Measurements from ENCODE around the gene AFG3L2. TPM values are rescaled to one million over a fixed set of nuclear protein-coding genes. Genes with fewer than 3 reads are reported as not detected.
A peak's percentile ranks its signal among the peaks of the same experiment; 100 is the strongest.

Gene AFG3L2
- total and polyA plus RNA-seq, 2 of the 13 experiments (the other 11 are each of a cell fraction or from before 2014, with no cell fraction given) = 28.6 to 86.9 TPM

DNA sequence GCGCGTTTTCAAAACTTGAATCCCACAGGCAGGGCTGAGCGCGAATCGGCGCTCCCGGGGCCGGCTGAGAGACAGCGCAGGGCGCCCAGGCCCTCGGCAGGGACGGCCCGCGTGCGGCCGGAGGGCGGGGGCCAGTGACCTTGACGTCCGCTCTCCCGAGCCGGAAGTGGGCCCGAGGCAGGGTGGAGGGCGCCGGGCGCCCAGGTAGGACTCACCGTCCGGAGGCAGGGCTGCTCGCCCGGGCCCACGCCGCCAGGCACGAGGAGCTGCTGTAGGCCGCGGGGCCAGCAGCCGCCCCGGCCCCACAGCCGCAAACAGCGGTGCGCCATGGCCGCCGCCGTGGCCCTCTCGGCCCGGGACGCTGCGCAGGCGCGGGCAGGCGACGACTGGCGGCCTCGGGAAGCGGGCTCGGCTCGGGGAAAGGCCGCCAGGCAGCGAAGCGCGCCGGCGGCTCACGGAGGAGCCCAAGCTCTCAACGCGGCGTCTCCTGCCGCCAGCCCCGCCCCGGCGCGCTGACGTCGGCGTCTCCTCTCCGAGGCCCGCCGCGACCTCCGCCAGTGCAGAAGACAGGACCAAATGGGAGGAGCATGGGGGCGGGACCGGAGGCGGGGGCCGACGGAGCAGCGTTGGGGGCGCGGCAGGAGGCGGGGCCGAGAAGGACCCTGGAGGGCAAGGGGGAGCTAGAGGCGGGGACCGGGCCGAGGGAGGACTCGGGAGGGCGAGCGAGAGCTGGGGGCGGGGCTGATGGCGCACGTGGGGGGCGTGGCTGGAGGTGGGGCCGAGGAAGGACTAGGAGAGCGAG, at the start of gene AFG3L2 (continued):
- TF ChIP-seq, protein P1, sequence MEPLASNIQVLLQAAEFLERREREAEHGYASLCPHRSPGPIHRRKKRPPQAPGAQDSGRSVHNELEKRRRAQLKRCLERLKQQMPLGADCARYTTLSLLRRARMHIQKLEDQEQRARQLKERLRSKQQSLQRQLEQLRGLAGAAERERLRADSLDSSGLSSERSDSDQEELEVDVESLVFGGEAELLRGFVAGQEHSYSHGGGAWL (CRISPR knock-in tag; IDR thresholded peaks at IDR 0.05) = peak; percentile 56; the same call in 1 of the 2 replicates
- peak; percentile 65; the same call in 1 of the 2 replicates for TF ChIP-seq ZNF670 (CRISPR knock-in tag; IDR thresholded peaks at IDR 0.05; ENCODE audit: borderline replicate concordance)
- no peak for TF ChIP-seq ZNF530 (CRISPR knock-in tag; IDR thresholded peaks at IDR 0.05; ENCODE audit: low read depth)
- peak; percentile 72; the same call in 1 of the 2 replicates for TF ChIP-seq SP1 (IDR thresholded peaks at IDR 0.05)
- TF ChIP-seq SP1 (CRISPR knock-in tag; IDR thresholded peaks at IDR 0.05) = peak; percentile 80
- no peak for TF ChIP-seq ZFP36L2 (CRISPR knock-in tag; IDR thresholded peaks at IDR 0.05)
- TF ChIP-seq SMYD3 (CRISPR knock-in tag; IDR thresholded peaks at IDR 0.05) = 0 out of 2 replicates have a peak, but pooled peaks have one; percentile 50
- peak; percentile 47; the same call in 1 of the 2 replicates for TF ChIP-seq CENPT (CRISPR knock-in tag; IDR thresholded peaks at IDR 0.05; ENCODE audit: low read depth)
- TF ChIP-seq KMT2A (CRISPR knock-in tag; IDR thresholded peaks at IDR 0.05) = peak; percentile 54; the same call in 1 of the 2 replicates
- TF ChIP-seq, protein P2, sequence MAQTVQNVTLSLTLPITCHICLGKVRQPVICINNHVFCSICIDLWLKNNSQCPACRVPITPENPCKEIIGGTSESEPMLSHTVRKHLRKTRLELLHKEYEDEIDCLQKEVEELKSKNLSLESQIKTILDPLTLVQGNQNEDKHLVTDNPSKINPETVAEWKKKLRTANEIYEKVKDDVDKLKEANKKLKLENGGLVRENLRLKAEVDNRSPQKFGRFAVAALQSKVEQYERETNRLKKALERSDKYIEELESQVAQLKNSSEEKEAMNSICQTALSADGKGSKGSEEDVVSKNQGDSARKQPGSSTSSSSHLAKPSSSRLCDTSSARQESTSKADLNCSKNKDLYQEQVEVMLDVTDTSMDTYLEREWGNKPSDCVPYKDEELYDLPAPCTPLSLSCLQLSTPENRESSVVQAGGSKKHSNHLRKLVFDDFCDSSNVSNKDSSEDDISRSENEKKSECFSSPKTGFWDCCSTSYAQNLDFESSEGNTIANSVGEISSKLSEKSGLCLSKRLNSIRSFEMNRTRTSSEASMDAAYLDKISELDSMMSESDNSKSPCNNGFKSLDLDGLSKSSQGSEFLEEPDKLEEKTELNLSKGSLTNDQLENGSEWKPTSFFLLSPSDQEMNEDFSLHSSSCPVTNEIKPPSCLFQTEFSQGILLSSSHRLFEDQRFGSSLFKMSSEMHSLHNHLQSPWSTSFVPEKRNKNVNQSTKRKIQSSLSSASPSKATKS (CRISPR knock-in tag; IDR thresholded peaks at IDR 0.05) = no peak; the same call in 1 of the 2 replicates
- peak; percentile 95 for TF ChIP-seq SP4 (CRISPR knock-in tag; IDR thresholded peaks at IDR 0.05)
- TF ChIP-seq SUZ12 (IDR thresholded peaks at IDR 0.05; ENCODE audit: low read depth, low read length) = no peak
- TF ChIP-seq GABPA (IDR thresholded peaks at IDR 0.05; ENCODE audit: low read depth, low read length) = peak; percentile 63
- TF ChIP-seq GABPA (CRISPR knock-in tag; IDR thresholded peaks at IDR 0.05; ENCODE audit: low read depth) = peak; percentile 23
- no peak for TF ChIP-seq ZBTB21 (CRISPR knock-in tag; IDR thresholded peaks at IDR 0.05)
- TF ChIP-seq, protein P3, sequence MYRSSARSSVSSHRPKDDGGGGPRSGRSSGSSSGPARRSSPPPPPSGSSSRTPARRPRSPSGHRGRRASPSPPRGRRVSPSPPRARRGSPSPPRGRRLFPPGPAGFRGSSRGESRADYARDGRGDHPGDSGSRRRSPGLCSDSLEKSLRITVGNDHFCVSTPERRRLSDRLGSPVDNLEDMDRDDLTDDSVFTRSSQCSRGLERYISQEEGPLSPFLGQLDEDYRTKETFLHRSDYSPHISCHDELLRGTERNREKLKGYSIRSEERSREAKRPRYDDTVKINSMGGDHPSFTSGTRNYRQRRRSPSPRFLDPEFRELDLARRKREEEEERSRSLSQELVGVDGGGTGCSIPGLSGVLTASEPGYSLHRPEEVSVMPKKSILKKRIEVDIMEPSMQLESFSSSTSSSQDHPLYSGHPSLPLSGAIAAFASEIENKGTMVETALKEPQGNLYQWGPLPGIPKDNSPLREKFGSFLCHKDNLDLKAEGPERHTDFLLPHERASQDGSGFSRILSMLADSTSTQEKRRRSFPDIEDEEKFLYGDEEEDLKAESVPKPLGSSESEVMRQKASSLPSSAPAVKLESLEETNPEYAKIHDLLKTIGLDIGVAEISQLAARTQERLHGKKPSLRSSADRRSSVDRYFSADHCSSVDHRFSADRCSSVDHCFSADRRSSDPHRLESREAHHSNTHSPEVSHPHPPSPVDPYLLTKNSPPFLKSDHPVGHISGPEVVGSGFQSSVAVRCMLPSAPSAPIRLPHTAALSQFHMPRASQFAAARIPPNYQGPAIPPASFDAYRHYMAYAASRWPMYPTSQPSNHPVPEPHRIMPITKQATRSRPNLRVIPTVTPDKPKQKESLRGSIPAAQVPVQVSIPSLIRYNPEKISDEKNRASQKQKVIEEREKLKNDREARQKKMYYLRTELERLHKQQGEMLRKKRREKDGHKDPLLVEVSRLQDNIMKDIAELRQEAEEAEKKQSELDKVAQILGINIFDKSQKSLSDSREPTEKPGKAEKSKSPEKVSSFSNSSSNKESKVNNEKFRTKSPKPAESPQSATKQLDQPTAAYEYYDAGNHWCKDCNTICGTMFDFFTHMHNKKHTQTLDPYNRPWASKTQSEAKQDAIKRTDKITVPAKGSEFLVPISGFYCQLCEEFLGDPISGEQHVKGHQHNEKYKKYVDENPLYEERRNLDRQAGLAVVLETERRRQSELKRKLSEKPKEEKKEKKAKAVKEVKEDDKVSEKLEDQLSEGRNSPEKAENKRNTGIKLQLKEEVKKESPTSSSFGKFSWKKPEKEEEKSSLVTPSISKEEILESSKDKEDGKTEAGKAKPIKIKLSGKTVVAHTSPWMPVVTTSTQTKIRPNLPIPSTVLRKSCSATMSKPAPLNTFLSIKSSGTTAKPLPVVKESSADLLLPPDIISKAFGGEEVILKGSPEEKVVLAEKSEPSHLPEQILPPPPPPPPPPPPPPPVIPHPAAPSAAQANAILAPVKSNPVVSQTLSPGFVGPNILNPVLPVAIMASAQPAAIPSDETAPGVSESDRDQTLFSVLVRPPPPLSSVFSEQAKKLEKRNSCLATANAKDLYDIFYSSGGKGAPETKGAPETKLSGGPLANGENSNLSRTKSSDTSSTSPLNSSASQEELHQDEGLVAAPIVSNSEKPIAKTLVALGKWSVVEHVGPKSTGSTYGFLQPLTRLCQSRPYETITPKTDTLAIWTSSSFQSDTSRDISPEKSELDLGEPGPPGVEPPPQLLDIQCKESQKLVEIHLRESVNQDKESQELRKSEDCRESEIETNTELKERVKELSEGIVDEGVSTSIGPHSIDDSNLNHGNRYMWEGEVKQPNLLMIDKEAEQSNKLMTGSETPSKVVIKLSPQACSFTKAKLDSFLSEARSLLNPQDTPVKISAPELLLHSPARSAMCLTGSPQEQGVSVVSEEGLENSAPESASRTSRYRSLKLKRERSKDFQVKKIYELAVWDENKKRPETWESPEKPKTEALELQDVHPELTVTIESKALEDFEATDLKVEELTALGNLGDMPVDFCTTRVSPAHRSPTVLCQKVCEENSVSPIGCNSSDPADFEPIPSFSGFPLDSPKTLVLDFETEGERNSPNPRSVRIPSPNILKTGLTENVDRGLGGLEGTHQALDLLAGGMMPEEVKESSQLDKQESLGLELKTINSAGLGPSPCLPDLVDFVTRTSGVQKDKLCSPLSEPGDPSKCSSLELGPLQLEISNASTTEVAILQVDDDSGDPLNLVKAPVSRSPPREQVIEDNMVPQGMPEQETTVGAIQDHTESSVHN (CRISPR knock-in tag; IDR thresholded peaks at IDR 0.05) = 0 out of 2 replicates have a peak, but pooled peaks have one; percentile 36
- peak; percentile 88 for TF ChIP-seq HNRNPK (IDR thresholded peaks at IDR 0.05; ENCODE audit: low read depth, low read length, poor library complexity, severe bottlenecking)
- TF ChIP-seq SCMH1 (CRISPR knock-in tag; IDR thresholded peaks at IDR 0.05; ENCODE audit: borderline replicate concordance) = no peak

Data from HepG2 (cell line).